ENCODE measurements around the gene RAC2.

Gene RAC2

DNA sequence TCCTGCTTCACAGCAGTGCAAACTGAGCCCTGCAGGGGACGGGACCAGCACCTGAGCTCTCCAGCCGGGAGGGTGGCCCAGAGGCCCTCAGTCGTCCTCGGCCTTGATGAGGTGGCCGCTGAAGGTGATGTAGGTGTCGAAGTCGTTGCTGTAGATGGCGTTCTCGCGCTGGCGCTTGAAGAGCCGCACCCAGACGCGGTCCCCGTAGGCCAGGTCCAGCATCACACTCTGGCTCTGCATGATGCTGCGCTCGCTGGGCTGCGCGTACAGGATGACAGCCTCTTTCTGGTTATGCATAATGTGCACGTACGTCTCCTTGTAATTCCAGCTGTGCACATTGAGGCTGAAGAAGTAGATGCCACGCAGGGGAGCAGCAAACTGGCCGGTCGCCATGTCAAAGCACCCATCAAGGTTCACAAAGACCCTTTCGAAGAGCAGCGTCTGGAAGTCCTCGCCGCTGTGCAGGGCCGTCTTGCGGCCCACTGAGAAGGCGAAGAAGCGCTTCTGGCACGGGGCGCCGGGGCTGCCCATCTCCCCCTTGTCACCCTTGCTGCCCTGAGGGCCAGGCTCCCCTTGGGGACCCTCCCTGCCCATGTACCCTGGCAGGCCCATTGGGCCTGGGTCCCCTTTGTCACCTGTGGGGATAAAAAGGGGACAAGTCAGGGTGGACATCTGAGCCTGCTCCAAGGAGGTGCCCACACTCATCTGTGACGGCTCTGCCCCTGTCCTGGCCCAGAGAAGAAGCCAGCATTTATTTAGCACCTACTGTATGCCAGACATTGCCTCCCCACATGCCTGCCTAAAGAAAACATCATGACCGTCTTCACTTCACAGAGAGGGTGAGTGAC is 61.7 kb downstream of the RAC2 start:
- H3K4me3 ChIP-seq (ENCODE audit: low read depth, low read length): no peak overlapping the region
- DNase-seq (ENCODE audit: low read depth, low spot score): no peak
- in situ Hi-C loops (cut with HindIII; ENCODE audit: low sequenced_read_pairs): no loop called here
- TF ChIP-seq, protein P1, sequence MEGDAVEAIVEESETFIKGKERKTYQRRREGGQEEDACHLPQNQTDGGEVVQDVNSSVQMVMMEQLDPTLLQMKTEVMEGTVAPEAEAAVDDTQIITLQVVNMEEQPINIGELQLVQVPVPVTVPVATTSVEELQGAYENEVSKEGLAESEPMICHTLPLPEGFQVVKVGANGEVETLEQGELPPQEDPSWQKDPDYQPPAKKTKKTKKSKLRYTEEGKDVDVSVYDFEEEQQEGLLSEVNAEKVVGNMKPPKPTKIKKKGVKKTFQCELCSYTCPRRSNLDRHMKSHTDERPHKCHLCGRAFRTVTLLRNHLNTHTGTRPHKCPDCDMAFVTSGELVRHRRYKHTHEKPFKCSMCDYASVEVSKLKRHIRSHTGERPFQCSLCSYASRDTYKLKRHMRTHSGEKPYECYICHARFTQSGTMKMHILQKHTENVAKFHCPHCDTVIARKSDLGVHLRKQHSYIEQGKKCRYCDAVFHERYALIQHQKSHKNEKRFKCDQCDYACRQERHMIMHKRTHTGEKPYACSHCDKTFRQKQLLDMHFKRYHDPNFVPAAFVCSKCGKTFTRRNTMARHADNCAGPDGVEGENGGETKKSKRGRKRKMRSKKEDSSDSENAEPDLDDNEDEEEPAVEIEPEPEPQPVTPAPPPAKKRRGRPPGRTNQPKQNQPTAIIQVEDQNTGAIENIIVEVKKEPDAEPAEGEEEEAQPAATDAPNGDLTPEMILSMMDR (IDR thresholded peaks at IDR 0.05; ENCODE audit: low read depth, low read length): no peak

DNA sequence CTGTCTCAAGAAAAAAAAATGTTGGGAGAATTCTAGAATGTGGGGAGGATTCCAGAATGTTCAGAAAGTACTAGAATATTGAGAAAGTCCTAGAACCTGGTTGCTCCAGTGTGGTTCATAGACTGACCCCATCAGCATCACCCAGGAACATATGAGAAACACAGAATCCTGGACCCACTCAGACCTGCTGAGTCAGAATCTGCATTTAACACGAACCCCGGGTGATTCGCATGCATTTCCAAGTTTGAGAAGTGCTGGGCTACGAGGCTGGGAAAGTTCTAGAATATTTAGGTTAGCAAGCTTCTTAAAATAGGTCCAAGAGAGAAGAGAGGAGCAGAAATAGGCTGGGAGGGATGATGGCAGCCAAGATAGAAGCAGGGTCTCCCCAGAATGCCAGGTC is 62.4 kb downstream of the RAC2 start:
- in situ Hi-C loops (cut with HindIII; ENCODE audit: low sequenced_read_pairs): no loop called here
- TF ChIP-seq, protein P1 (IDR thresholded peaks at IDR 0.05; ENCODE audit: low read depth, low read length): no peak
- no peak overlapping the region for H3K4me3 ChIP-seq (ENCODE audit: low read depth, low read length)
- DNase-seq (ENCODE audit: low read depth, low spot score): no peak

DNA sequence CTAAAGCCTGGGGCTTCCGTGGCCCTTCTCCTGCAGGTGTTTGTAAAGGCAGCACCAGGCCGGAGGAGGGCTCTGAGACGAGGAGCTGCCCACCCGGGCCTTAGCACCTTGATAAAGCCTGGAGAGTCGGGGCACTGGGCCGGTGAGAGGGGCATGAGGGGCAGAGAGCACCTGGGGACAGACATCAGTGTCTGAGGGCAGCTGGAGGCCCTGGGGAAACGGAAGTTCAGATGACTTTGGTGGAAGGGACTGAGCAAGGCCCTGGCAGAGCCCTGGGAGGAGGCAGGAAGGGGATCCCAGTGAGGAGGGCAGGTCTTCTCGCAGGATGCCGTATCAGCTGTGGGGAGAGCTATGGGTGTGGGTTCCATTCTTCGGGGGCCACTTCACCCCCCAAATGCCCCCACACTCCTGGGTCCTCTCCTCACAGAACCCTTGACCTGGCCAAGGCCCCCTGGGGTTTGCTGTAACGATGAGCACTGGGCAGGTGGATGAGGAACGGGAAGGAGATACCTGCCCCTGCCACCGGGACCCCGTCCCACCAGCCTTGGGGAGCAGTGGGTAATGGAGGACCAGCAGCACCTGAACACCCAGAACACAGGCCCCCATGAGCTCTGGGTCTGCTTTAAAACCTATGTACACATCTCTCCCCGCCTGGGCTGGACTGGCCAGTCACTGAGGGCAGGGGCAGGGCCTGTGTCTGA is 63.4 kb downstream of the RAC2 start:
- TF ChIP-seq, protein P1 (IDR thresholded peaks at IDR 0.05; ENCODE audit: low read depth, low read length): no peak
- in situ Hi-C loops (cut with HindIII; ENCODE audit: low sequenced_read_pairs): no loop called here
- DNase-seq (ENCODE audit: low read depth, low spot score): no peak
- no peak overlapping the region for H3K4me3 ChIP-seq (ENCODE audit: low read depth, low read length)

GRCh38 chr22:37179622-37180420 is 64.2 kb downstream of the RAC2 start:
- in situ Hi-C loops (cut with HindIII; ENCODE audit: low sequenced_read_pairs): no loop called here
- TF ChIP-seq, protein P1 (IDR thresholded peaks at IDR 0.05; ENCODE audit: low read depth, low read length): no peak
- DNase-seq (ENCODE audit: low read depth, low spot score): no peak
- H3K4me3 ChIP-seq (ENCODE audit: low read depth, low read length): no peak overlapping the region

- H3K4me3 ChIP-seq (ENCODE audit: low read depth, low read length): no peak overlapping the region
- TF ChIP-seq, protein P1 (IDR thresholded peaks at IDR 0.05; ENCODE audit: low read depth, low read length): no peak
- DNase-seq (ENCODE audit: low read depth, low spot score): no peak
- in situ Hi-C loops (cut with HindIII; ENCODE audit: low sequenced_read_pairs): no loop called here
Observed at GRCh38 chr22:37179126-37179470, 65.0 kb downstream of the RAC2 start.

GRCh38 chr22:37178350-37179125 is 65.5 kb downstream of the RAC2 start:
- H3K4me3 ChIP-seq (ENCODE audit: low read depth, low read length): no peak overlapping the region
- no peak for DNase-seq (ENCODE audit: low read depth, low spot score)
- TF ChIP-seq, protein P1 (IDR thresholded peaks at IDR 0.05; ENCODE audit: low read depth, low read length): no peak
- in situ Hi-C loops (cut with HindIII; ENCODE audit: low sequenced_read_pairs): no loop called here
